Spleen (tissue), 7 donors: Measurements from ENCODE around the gene EZH2.

ENCODE experiments used
- CTCF ChIP-seq, 11 experiments: fragments of 200-600 bp in 7 of 11; fragments of 450-650 bp in 4 of 11; sonication (generic) in 4 of 11; IDR thresholded peaks in 8 of 11; conservative IDR thresholded peaks in 3 of 11; 1 replicate in 7 of 11; 2 replicates in 4 of 11; pipeline versions ENCODE4 v1.4.0 to v1.8.0; 2016 to 2021; ENCODE audit warnings: antibody characterized with exemption in 11 of 11, inconsistent platforms in 4 of 11, mild to moderate bottlenecking in 1 of 11
- POLR2A ChIP-seq, 3 donors: fragments of 450-650 bp; IDR thresholded peaks; one replicate each; pipeline ENCODE4 v1.5.1; 2017; ENCODE audit warnings: antibody characterized with exemption in 3 of 3, mild to moderate bottlenecking in 1 of 3
- POLR2AphosphoS5 ChIP-seq, 3 donors: sonication (generic); formaldehyde crosslinking; IDR thresholded peaks; one replicate each; pipeline ENCODE4 v1.5.1; 2017; ENCODE audit warnings: antibody characterized with exemption in 3 of 3
- donor health status: DM: no; HTN: no; CAD: no; lungs with moderate emphysema.
- donor health status: DM: no; HTN: no; CAD: no.
- donor health status: DM: no; HTN: no; CAD: no.

- TF ChIP-seq POLR2A (IDR thresholded peaks at IDR 0.05) = no peak
- no peak for TF ChIP-seq CTCF (IDR thresholded peaks at IDR 0.05 in 8 of 11, conservative IDR thresholded peaks at IDR 0.05 in 3 of 11)
- TF ChIP-seq POLR2AphosphoS5 (IDR thresholded peaks at IDR 0.05) = no peak
Measured at GRCh38 chr7:148850564-148850963, 33.5 kb downstream of the EZH2 start.
